NB4 (cell line): ENCODE results near the gene DENND1A.

Experiments used
- DNase-seq: peaks from one replicate; pipeline ENCODE4 v3.0.0; 2010; ENCODE audit warnings: low read depth
- H3K4me3 ChIP-seq: one replicate; pipeline ENCODE4 v1.5.1; 2011; ENCODE audit warnings: mild to moderate bottlenecking, low read depth, low read length, moderate library complexity
- CTCF ChIP-seq: IDR thresholded peaks from one replicate; pipeline ENCODE4 v1.5.1; 2012; ENCODE audit warnings: low read depth, low read length
- MYC ChIP-seq: IDR thresholded peaks from 2 replicates; pipeline ENCODE4 v1.6.1; 2011; ENCODE audit warnings: low read depth, low read length
- POLR2A ChIP-seq: IDR thresholded peaks from 2 replicates; pipeline ENCODE4 v1.6.1; 2011; ENCODE audit warnings: mild to moderate bottlenecking; ENCODE audit not compliant: insufficient read length; ENCODE audit errors: extremely low read depth
- TF ChIP-seq, protein P1 (sequence below): IDR thresholded peaks from 2 replicates; pipeline ENCODE4 v1.6.1; 2011; ENCODE audit warnings: low read depth, low read length

The DENND1A gene

DNA sequence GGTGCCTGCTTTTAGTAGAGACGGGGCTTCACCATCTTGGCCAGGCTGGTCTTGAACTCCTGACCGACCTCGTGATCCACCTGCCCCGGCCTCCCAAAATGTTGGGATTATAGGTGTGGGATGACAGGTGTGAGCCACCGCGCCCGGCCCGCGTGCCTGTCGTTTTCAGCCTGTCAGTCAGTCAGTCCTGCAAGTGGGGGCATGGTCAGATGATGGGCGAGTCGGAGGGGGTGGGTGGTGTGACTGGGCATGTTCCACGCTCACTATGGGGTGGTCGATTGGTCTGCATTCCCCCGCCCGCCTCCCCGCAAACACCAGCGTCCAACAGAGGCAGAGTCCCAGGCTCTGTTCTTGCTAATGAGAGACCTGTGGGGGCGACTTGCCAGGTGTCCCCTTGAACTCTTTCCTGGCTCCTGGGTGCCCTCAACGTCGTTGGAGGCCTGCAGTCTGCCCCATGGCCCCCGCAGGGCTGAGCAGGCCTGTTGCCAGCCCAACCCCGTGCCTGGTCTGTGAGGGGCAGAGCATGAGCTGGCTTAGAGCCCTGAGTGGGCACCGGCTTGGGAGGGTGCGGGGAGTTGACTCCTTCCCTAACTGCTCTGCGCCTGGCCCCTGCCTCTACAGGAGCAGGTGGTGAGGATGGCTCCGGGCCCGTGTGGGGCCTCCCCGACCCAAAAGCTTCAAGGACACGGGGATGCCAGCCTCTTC, 550.8 kb downstream of the DENND1A start:
- DNase-seq, result no peak
- H3K4me3 ChIP-seq, result no peak overlapping the region
- TF ChIP-seq POLR2A (no peak), CTCF (no peak), MYC (no peak)
- TF ChIP-seq, protein P1, sequence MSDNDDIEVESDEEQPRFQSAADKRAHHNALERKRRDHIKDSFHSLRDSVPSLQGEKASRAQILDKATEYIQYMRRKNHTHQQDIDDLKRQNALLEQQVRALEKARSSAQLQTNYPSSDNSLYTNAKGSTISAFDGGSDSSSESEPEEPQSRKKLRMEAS, result no peak

- TF ChIP-seq POLR2A (no peak), MYC (no peak)
- no peak for DNase-seq
These were observed 551.9 kb downstream of the DENND1A start for GRCh38 chr9:123378025-123378424.

GRCh38 chr9:123377211-123377971, 552.5 kb downstream of the DENND1A start:
- H3K4me3 ChIP-seq, result no peak overlapping the region
- DNase-seq, result no peak
- no peak for TF ChIP-seq CTCF
- TF ChIP-seq, protein P1, result no peak
- no peak for TF ChIP-seq POLR2A
- TF ChIP-seq MYC, result no peak

More at GRCh38 chr9:123378025-123378424, 551.9 kb downstream of the DENND1A start:
- no peak overlapping the region for H3K4me3 ChIP-seq

- DNase-seq, result no peak
- TF ChIP-seq, protein P1, result no peak
- no peak for TF ChIP-seq CTCF
- TF ChIP-seq MYC, result no peak
- no peak for TF ChIP-seq POLR2A
- H3K4me3 ChIP-seq, result no peak overlapping the region
These were observed 553.5 kb downstream of the DENND1A start for GRCh38 chr9:123376218-123377071.

- H3K4me3 ChIP-seq, result no peak overlapping the region
- DNase-seq, result peak; percentile 76
- TF ChIP-seq, protein P1, result no peak
- TF ChIP-seq MYC, result no peak
- no peak for TF ChIP-seq CTCF
- TF ChIP-seq POLR2A, result no peak
These were observed 554.3 kb downstream of the DENND1A start for GRCh38 chr9:123375469-123376132.
